Measurements from ENCODE around the gene PDE6A. TPM values are rescaled to one million over a fixed set of nuclear protein-coding genes. Genes with fewer than 3 reads are reported as not detected.

PDE6A gene
- total RNA-seq, 1 donor from 2014 or later: not detected

DNA sequence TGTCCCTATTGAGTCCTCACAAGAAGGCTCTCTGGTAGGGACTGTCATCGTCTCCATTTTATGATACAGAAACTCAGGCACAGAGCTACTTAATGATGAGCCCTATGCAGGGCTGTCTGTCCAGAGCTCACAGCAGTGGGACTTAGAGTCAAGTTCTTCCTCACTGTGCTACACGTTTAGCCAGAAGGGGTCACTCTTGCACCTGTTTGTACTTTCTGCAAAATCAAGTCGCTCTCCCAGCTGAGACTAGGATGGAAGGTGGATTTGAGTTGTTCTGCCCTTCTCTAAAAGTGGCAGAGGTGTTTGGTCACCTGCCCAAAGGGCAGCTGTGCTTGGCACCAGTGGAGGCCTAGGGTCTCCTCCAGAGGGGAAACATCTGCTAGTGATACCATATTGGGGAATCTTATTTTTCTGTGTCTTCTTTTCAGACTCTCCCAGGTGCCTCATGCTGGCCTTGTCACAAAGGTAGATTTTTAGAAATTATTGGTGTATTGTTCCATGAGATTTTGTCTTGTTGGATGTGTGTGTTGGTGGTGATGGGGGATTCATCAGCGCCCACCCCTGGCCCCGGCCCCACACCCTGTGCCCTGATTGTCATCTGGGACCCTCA is 110.2 kb downstream of the PDE6A start:
- H3K9me3 Mint-ChIP-seq: no peaks in the 10 kb centered on the region
- no peaks in the 10 kb centered on the region for H3K27me3 Mint-ChIP-seq
- H3K27ac Mint-ChIP-seq: no peak overlapping the region
- H3K4me3 Mint-ChIP-seq: no peak overlapping the region
- CTCF ChIA-PET: interaction anchor here (0.6 to 9.9 kb wide), 21 partner anchors 9 to 385 kb away, joined by 3 to 121 read pairs (median 5); partner anchors contain the start of genes HMGXB3 and TIGD6
- peaks cover 8% of the 10 kb centered on the region for H3K4me1 Mint-ChIP-seq
- TF ChIP-seq, protein P1, sequence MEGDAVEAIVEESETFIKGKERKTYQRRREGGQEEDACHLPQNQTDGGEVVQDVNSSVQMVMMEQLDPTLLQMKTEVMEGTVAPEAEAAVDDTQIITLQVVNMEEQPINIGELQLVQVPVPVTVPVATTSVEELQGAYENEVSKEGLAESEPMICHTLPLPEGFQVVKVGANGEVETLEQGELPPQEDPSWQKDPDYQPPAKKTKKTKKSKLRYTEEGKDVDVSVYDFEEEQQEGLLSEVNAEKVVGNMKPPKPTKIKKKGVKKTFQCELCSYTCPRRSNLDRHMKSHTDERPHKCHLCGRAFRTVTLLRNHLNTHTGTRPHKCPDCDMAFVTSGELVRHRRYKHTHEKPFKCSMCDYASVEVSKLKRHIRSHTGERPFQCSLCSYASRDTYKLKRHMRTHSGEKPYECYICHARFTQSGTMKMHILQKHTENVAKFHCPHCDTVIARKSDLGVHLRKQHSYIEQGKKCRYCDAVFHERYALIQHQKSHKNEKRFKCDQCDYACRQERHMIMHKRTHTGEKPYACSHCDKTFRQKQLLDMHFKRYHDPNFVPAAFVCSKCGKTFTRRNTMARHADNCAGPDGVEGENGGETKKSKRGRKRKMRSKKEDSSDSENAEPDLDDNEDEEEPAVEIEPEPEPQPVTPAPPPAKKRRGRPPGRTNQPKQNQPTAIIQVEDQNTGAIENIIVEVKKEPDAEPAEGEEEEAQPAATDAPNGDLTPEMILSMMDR (IDR thresholded peaks at IDR 0.05): no peak
- peaks cover 28% of the 10 kb centered on the region for H3K36me3 Mint-ChIP-seq (ENCODE audit: low read depth)
- ATAC-seq (ENCODE audit: low read depth) (peak; percentile 26), DNase-seq (no peak)
- POLR2A ChIA-PET: interaction anchor here (1.6 kb wide), 1 partner anchor 19 kb away, joined by 5 read pairs; no protein-coding TSS in a partner anchor
- intact Hi-C loops (cut with micrococcal nuclease): loop anchor here (1.0 to 10.0 kb wide), 6 partner anchors 19 to 793 kb away; partner anchors contain the start of gene TCOF1

DNA sequence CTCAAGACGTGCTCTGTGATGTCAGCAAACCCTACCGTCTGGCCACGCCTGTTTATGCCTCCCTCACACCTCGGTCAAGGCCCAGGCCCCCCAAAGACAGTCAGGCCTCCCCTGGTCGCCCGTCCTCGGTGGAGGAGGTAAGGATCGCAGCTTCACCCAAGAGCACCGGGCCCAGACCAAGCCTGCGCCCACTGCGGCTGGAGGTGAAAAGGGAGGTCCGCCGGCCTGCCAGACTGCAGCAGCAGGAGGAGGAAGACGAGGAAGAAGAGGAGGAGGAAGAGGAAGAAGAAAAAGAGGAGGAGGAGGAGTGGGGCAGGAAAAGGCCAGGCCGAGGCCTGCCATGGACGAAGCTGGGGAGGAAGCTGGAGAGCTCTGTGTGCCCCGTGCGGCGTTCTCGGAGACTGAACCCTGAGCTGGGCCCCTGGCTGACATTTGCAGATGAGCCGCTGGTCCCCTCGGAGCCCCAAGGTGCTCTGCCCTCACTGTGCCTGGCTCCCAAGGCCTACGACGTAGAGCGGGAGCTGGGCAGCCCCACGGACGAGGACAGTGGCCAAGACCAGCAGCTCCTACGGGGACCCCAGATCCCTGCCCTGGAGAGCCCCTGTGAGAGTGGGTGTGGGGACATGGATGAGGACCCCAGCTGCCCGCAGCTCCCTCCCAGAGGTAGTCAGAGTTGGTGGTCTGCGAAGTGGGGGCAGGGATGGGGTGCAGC is 111.3 kb downstream of the PDE6A start:
- Mint-ChIP-seq H3K4me1 (peaks cover 9% of the 10 kb centered on the region), H3K36me3 (ENCODE audit: low read depth) (peaks cover 29% of the 10 kb centered on the region), H3K27ac (no peak overlapping the region), H3K27me3 (no peaks in the 10 kb centered on the region), H3K4me3 (no peak overlapping the region), H3K9me3 (no peaks in the 10 kb centered on the region)
- CTCF ChIA-PET: interaction anchor here (0.8 to 9.9 kb wide), 11 partner anchors 11 to 385 kb away, joined by 3 to 121 read pairs (median 7); partner anchors contain the start of genes HMGXB3 and TIGD6
- intact Hi-C loops (cut with micrococcal nuclease): loop anchor here (5.0 to 10.0 kb wide), 3 partner anchors 302 to 794 kb away; partner anchors contain the start of gene TCOF1
- ATAC-seq (ENCODE audit: low read depth) (no peak), DNase-seq (no peak)
- TF ChIP-seq, protein P1 (IDR thresholded peaks at IDR 0.05): no peak
- POLR2A ChIA-PET: no interaction called here

DNA sequence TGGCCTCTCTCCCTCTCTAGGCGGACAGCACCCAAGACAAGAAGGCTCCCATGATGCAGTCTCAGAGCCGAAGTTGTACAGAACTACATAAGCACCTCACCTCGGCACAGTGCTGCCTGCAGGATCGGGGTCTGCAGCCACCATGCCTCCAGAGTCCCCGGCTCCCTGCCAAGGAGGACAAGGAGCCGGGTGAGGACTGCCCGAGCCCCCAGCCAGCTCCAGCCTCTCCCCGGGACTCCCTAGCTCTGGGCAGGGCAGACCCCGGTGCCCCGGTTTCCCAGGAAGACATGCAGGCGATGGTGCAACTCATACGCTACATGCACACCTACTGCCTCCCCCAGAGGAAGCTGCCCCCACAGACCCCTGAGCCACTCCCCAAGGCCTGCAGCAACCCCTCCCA is 112.0 kb downstream of the PDE6A start:
- ChIA-PET CTCF (interaction anchor here (0.9 to 9.9 kb wide), 3 partner anchors 19 to 159 kb away, joined by 3 to 121 read pairs (median 92); no protein-coding TSS in a partner anchor), POLR2A (interaction anchor here (0.6 kb wide), 1 partner anchor 1379 kb away, joined by 6 read pairs; no protein-coding TSS in a partner anchor)
- H3K27me3 Mint-ChIP-seq: no peaks in the 10 kb centered on the region
- ATAC-seq (ENCODE audit: low read depth): no peak
- intact Hi-C loops (cut with micrococcal nuclease): loop anchor here (5.0 to 10.0 kb wide), 3 partner anchors 302 to 795 kb away; partner anchors contain the start of gene TCOF1
- TF ChIP-seq, protein P1 (IDR thresholded peaks at IDR 0.05): no peak
- DNase-seq: no peak
- H3K4me3 Mint-ChIP-seq: no peak overlapping the region
- H3K36me3 Mint-ChIP-seq (ENCODE audit: low read depth): peaks cover 29% of the 10 kb centered on the region
- H3K4me1 Mint-ChIP-seq: peaks cover 9% of the 10 kb centered on the region
- no peak overlapping the region for H3K27ac Mint-ChIP-seq
- no peaks in the 10 kb centered on the region for H3K9me3 Mint-ChIP-seq

DNA sequence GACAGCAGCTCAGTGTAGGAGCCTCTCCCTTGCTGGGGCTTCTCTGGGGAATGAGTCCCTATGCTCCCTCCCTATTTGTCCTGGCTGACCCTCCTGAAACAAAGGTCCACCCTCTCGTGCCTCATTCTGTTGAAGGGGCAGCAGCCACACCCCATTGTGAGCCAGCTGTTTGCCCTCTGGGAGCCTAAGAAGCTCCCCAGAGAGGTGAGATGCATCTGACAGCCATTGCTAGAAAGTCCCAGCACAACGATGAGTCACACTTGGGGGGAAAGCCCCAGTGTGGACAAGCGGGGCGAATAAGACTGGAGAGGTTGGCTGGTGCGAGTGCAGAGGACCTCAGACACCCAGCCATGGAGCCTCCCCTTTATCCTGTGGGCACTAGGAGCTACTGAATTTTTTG is 113.1 kb downstream of the PDE6A start:
- no peak overlapping the region for H3K4me3 Mint-ChIP-seq
- peak; percentile 96 for ATAC-seq (ENCODE audit: low read depth)
- intact Hi-C loops (cut with micrococcal nuclease): loop anchor here (1.0 to 10.0 kb wide), 4 partner anchors 129 to 796 kb away; partner anchors contain the start of genes SLC26A2 and TCOF1
- CTCF ChIA-PET: interaction anchor here (1.0 to 9.9 kb wide), 9 partner anchors 9 to 194 kb away, joined by 3 to 162 read pairs (median 9); partner anchors contain the start of genes HMGXB3 and TIGD6
- peaks cover 33% of the 10 kb centered on the region for H3K36me3 Mint-ChIP-seq (ENCODE audit: low read depth)
- H3K27ac Mint-ChIP-seq: no peak overlapping the region
- H3K27me3 Mint-ChIP-seq: no peaks in the 10 kb centered on the region
- no peaks in the 10 kb centered on the region for H3K9me3 Mint-ChIP-seq
- peaks cover 9% of the 10 kb centered on the region for H3K4me1 Mint-ChIP-seq
- POLR2A ChIA-PET: interaction anchor here (0.9 to 1.3 kb wide), 2 partner anchors 129 to 195 kb away, joined by 3 to 7 read pairs; partner anchors contain the start of gene SLC26A2
- DNase-seq: peak; percentile 46
- TF ChIP-seq, protein P1 (IDR thresholded peaks at IDR 0.05): no peak
